ENCODE data around the gene RAB5B.

GRCh38 chr12:55942577-55943136, 31.2 kb upstream of the RAB5B start:
- TF ChIP-seq CTCF (IDR thresholded peaks at IDR 0.05) (no peak), POLR2AphosphoS5 (IDR thresholded peaks at IDR 0.05; ENCODE audit: low read depth, low read length) (no peak), TCF7L2 (IDR thresholded peaks at IDR 0.05; ENCODE audit: low read depth, low read length) (no peak), REST (IDR thresholded peaks at IDR 0.05; ENCODE audit: insufficient read depth in 1 of 2, low read depth in 2 of 2, low read length in 1 of 2) (no peak), SIN3A (IDR thresholded peaks at IDR 0.05; ENCODE audit: borderline replicate concordance, insufficient read depth, low read depth, low read length) (no peak)
